ENCODE results near the gene HELQ.

Gene HELQ

DNA sequence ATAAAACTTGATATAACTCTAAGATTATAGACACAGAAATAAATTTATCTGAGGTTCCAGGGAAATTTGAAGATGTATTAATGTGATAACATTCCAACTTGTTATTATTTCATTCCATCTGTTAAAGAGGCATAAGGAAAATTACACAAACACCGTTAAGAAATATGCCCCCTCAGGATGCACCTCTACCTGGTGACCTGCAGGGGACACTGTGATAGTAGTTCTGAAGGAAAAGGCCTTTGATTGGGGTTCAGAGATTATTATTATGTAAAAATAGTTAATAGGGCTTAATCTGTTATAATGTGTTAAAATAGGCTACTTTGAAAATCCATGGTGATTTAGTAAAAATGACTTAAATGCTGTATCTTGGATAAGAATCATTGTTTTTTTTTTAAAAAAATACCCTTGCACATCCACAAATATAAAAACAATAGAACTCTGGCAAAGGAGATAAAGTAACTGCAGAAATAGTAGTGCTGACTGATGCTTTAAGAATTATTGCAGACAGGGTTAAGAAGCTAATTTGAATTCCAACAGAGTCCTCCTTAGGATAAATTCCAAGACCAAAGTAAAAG lies 35.3 kb upstream of the HELQ start:
- peak; percentile 55 for DNase-seq (ENCODE audit: low read depth)
- TF ChIP-seq, protein P1, sequence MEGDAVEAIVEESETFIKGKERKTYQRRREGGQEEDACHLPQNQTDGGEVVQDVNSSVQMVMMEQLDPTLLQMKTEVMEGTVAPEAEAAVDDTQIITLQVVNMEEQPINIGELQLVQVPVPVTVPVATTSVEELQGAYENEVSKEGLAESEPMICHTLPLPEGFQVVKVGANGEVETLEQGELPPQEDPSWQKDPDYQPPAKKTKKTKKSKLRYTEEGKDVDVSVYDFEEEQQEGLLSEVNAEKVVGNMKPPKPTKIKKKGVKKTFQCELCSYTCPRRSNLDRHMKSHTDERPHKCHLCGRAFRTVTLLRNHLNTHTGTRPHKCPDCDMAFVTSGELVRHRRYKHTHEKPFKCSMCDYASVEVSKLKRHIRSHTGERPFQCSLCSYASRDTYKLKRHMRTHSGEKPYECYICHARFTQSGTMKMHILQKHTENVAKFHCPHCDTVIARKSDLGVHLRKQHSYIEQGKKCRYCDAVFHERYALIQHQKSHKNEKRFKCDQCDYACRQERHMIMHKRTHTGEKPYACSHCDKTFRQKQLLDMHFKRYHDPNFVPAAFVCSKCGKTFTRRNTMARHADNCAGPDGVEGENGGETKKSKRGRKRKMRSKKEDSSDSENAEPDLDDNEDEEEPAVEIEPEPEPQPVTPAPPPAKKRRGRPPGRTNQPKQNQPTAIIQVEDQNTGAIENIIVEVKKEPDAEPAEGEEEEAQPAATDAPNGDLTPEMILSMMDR (conservative IDR thresholded peaks at IDR 0.05; ENCODE audit: low read depth, low read length): peak; percentile 85

DNA sequence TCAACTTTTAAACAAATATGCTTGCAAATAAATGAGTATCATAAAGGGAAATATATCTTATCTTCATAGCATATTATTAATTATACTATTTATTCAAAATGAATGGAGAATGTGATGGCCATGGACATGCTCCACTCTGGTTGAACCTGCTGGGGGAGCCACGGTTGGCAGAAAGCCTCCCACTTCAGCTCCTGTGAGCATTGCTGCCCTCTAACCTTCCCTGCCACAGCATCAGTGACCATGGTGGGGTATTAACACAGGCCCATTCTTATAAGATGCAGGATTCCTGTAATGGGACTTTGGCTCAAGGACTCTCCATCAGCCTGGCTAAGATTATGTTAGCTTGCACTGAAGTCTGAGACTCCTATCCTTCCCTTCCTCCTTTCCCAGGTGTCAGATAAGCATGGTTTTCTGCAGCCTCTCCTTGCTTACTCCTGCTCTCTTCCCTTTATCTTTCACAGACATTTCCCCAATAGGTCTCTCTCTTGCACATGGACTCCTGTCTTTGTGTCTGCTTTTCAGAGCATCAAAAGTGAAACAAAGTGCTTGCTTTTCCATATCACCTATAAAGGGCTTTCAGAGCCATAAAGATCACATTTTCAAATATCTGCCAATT lies 34.2 kb upstream of the HELQ start:
- DNase-seq (ENCODE audit: low read depth): no peak
- TF ChIP-seq, protein P1 (conservative IDR thresholded peaks at IDR 0.05; ENCODE audit: low read depth, low read length): no peak
- no peak overlapping the region for H3K4me3 ChIP-seq (ENCODE audit: low read depth, low read length)

More for the DNA sequence above, 35.3 kb upstream of the HELQ start:
- no peak overlapping the region for H3K4me3 ChIP-seq (ENCODE audit: low read depth, low read length)

DNA sequence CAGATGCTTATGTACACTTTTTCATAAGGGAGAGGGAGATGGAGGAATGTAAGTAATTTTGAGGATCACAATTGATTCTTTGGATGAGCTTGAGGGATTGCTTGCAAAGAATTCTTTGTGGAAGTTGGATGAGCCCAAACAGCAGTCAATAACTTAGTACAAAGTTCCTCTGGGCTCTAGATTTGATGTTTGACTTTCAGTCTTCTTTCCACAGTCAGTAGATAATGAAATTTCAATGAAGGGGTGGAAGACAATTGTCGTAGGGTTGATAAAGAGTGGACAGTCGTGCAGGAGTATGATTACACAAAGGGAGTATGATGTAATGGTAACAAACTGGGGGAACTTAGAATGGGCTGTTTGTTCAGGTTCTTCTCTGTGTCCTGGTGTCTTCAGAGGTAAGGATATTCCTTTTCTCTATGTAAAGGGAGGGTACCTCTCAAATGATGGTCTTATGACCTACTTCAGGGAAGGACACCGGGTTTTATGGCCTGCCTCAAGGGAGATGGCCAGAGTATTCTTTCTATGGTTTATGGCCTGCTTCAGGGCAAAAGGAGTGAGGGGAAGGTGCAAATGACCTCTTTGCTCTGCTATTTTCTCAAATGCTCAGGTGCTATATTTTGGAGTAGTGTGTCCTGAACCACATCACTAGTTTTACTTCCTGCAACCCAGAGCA lies 31.0 kb upstream of the HELQ start:
- no peak for DNase-seq (ENCODE audit: low read depth)
- no peak overlapping the region for H3K4me3 ChIP-seq (ENCODE audit: low read depth, low read length)
- TF ChIP-seq, protein P1 (conservative IDR thresholded peaks at IDR 0.05; ENCODE audit: low read depth, low read length): no peak

DNA sequence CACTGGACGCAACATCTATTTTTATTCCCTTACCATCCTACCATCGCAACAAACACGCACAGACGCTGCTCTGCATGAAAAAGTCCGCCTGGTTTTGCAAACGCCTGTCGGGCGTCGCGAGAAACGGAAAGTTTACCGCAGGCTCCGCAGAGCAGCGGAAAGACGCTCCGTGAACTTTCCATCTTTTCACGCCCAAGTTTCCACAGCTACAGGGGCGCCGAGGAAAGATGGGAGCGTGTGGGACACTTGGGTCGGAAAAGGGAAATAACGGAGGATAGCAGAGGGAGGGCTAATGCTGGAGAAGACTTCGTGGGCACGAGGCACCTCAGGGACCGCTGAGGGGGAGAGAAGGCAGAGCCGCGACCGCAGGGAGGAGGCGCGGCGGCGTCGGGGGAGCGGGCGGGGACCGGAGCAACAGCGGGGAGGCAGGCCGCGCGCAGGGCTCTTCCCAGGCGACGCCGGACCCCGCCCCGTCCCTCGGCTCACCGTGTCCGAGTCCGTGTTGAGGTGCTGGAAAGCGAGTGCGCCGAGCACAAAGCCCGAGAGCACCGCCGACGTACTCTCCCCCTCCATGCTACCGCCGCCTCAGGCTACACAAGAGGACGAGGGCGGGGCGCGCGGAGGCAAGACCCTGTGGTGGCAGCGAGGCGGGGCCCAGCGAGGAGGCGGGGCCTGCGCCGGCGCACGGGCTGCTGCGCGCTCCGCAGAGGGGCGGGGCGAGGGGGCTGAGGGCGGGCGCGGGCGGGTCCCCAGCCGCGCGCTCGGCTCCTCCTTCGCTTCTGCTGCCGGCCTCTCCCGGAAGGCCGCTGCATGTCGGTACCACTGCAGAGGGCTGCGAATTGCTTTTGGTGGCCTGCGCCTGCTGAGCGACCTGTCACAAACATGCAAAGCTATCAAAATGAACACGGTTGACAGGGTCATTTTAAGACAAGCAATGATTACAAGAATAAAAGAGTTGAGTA lies 29.2 kb upstream of the HELQ start, which contains the start of gene ABRAXAS1:
ABRAXAS1 (minus strand) TSS at position 601 of the 962 bp plus-strand sequence; CDS start at position 573, 28 bp downstream.
- peak within 1 kb of the TSS; percentile 86 for H3K4me3 ChIP-seq (ENCODE audit: low read depth, low read length)
- DNase-seq (ENCODE audit: low read depth): peak; percentile 93
- TF ChIP-seq, protein P1 (conservative IDR thresholded peaks at IDR 0.05; ENCODE audit: low read depth, low read length): no peak

DNA sequence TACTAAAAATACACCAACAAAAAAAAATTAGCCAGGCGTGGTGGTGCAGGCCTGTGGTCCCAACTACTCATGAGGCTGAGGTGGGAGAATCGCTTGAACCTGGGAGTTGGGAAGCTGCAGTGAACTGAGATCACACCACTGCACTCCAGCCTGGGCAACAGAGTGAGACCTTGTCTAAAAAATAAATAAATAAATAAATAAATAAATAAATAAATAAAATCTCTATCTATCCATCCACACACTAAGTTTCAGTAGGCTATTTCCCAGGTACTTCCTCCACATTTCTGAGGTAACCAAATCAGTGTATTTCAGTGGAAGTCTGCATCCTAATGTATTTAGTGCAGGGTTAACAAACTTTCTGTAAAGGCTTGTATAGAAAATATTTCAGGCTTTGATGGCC lies 18.3 kb upstream of the HELQ start:
- no peak overlapping the region for H3K4me3 ChIP-seq (ENCODE audit: low read depth, low read length)
- TF ChIP-seq, protein P1 (conservative IDR thresholded peaks at IDR 0.05; ENCODE audit: low read depth, low read length): no peak
- no peak for DNase-seq (ENCODE audit: low read depth)

DNA sequence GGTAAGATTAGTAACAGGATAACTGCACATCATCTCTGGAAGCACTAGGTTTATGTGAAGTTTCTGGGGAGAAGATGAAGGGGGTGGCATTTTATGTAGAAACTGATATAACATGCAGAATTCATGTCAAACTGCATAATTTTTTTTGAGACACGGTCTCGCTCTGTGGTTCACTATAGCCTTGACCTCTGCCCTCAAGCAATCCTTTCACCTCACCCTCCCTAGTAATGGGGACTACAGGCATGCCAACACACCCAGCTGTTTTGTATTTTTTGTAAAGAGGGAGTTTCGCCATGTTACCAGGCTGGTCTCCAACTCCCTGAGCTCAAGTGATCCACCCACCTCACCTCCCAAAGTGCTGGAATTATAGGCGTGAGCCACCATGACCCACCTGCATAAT lies 17.8 kb upstream of the HELQ start:
- H3K4me3 ChIP-seq (ENCODE audit: low read depth, low read length): no peak overlapping the region
- DNase-seq (ENCODE audit: low read depth): no peak
- TF ChIP-seq, protein P1 (conservative IDR thresholded peaks at IDR 0.05; ENCODE audit: low read depth, low read length): no peak
